NCI-H187 (cell line): Measurements from ENCODE around the gene TMSB4X.
"Not testable (repeated sequence)": the region's sequence is repeated elsewhere in the genome, so short reads cannot be mapped to it uniquely, and the experiment has no call there.

ENCODE experiments used
- DNase-seq, 2 experiments: peaks; one replicate each; lab custom pipeline; 2025; lab: John Stamatoyannopoulos, UW

Gene TMSB4X

GRCh38 chrX:12997906-12998687 lies 23.2 kb downstream of the TMSB4X start:
- DNase-seq, result no peak

GRCh38 chrX:12999422-12999821 lies 24.5 kb downstream of the TMSB4X start:
- no peak for DNase-seq

DNA sequence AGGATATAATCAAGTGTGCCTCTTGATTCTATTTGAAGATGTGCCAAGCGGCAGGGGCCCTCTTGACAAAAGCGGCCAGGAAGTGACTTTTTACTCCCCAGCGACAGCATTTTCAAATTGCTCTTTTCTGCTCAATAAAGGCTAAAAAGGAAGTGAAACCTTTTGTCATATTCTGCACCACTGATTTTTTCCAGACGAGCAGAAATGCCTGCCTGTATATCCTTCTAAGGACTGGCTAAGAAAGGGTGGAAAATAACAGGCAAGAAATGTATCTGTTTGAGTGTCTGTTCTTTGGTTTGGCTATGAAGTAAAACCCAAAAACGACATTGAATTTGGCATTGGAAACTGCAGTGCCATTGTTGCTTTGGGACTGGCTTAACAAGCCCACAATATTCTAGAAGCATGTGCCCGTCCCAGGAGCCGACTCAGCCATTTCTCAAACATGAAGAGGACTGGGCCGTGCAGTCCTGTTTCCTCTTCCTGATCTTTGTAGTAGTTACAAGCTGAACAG lies 25.4 kb downstream of the TMSB4X start:
- no peak for DNase-seq

DNA sequence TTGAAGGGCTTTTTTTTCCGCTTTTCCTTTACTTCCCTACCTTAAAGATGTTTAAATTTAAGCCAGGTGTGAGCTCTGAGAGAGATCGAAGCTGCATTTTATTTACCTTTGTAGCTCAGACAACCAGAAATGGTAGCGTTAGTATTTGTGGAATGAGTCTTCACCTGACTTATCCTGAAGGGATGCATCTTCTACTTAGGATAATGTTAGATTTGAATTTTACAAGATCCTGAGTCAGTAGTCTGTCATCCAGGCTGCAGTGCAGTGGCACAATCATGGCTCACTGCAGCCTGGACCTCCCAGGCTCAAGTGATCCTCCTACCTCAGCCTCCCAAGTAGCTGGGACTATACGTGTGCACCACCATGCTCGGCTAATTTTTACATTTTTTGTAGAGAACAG lies 26.2 kb downstream of the TMSB4X start:
- no peak for DNase-seq

DNA sequence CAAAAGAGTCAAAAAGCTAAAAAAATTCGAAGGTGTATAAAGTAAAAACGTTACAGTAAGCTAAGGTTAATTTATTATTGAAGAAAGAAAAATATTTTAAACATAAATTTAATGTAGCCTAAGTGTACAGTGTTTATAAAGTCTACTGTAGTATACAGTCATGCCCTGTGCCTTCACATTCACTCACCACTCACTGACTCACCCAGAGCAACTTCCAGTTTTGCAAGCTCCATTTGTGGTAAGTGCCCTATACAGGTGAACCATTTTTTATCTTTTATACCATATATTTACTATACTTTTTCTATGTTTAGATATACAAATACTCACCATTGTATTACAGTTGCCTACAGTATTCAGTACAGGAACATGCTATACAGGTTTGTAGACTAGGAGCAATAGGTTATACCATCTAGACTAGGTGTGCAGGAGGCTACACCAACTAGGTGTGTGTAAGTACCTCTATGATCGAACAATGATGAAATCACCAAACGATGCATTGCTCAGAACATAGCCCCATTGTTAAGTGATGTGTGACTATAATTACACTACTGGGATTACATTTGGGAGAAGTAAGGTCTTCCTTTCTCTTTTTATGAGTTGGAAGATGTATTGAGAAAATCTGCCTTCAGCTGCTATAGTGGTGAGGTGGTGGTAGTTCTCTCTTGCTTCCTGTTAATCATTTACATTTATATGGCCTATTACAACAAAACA lies 27.2 kb downstream of the TMSB4X start:
- no peak for DNase-seq

- DNase-seq, result no peak
Measured at GRCh38 chrX:13005661-13006473, 31.0 kb downstream of the TMSB4X start.

DNA sequence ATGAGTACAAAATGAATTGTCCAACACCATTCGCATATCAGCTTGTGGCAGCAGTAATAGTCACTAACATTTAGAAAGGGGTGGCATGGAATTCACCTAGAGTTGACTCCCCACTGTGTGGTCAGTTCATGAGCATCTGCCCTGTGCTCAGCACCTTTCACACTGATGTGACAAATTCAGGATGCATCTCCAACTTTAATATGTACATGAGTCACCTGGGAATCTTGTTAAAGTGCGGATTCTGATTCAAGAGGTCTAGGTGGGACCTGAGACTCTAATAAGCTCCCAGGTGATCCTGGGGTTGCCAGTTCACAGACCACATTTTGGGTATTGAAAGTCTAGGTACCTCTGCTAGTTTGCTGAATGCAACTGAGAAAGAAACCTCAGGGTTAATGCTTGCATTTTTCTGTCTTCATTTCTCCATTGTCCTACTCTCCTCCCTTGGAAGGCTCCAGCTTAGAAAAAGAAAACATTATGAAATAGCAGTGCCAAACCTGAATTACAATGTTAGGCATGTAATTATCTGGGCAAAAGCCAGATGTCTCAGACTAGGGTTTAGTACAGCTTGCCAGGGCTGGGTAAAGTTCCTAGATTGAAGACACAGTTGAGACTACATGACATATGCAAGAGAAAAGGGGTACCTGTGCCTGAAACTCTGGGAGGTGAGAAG lies 32.7 kb downstream of the TMSB4X start:
- DNase-seq, result no peak

DNA sequence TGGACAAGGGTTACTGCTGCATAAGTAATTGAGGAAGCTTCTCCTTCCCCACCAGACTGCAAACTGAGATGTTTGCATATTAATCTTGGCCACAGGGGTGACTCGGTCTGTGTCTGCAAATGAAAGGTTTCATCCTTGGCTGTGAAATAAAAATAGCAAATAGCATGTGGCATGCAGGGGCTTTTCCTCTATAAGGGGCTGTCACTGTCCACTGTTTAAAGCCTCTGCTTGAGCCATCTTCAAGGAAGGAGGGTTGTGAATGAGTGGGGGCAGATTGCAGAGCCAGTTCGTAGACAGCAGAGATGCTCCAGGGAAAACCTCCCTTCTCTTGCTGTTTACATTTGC lies 33.3 kb downstream of the TMSB4X start:
- no peak for DNase-seq

DNA sequence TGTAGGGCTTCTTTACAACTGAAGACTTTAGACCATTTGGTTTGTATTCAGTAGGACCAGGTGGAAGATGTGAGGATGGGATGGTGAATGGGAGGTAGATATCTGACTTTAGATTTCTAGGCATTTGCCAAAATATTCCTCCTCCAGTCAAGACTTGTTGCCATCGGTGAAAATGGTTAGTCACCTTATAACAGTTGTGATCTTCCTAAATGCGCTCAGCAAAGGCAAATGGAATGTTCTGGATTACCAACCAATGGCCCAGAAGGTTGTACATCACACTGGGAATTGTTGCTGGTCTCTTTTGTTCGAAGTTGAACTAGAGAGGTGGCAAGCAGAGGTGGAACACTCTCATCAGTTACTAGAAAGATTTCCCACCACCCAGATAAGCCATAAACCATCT lies 33.9 kb downstream of the TMSB4X start:
- no peak for DNase-seq

GRCh38 chrX:13009273-13009672 lies 34.4 kb downstream of the TMSB4X start:
- no peak for DNase-seq

GRCh38 chrX:13009844-13010243 lies 34.9 kb downstream of the TMSB4X start:
- no peak for DNase-seq

DNA sequence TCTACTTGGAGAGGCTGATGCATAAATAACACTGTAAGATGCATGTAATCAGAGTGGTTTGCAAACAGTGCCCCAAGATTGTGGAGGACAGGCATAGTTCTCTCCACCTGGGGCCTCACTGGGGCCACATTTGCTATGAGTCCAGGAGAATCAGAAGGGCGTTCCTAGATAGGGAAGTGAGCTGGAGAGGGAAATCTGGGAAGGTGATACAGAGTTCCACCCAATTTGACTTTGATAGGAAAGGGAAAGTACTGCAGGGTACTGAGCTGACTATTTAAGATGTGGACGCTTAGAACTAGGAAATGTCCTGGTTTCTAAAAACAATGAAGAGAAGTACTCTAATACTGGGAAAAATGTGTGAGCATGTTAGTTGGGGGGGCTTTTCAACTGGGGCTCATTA lies 35.6 kb downstream of the TMSB4X start:
- DNase-seq, result no peak

DNA sequence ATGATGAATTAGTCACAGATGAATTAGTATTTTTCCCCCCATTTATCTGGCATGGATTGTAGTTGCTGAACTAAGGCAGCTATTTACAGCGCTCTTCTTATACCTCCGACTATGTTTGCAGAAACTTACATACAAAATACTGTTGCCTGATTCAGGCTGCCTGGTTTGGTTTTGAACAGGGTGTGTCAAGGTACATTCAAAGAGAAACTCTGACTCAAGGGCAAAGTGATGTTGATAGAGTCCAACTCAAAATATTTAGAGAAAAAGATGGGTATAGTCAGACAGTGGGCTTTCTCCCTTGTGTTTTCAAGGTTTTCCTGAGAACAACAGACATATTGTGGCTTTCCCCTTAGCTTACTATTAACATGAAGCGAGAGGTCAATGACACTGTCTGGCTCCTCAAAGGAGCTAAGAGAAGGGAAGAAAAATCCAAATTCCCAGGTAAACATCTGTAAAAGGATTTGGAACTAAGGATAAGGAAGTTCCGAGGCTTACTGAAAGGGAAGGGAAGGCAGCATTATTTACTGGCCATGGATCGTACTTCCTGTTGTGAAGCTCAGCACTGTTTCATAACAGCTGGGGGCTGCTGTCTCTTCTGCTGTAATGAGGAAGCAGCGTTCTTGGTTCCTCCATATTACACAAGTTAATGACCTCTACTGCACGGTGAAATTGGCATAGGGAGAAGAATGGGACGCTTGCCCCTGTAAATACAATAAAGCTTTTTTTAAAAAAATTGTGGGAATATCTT lies 38.6 kb downstream of the TMSB4X start:
- DNase-seq, result no peak

DNA sequence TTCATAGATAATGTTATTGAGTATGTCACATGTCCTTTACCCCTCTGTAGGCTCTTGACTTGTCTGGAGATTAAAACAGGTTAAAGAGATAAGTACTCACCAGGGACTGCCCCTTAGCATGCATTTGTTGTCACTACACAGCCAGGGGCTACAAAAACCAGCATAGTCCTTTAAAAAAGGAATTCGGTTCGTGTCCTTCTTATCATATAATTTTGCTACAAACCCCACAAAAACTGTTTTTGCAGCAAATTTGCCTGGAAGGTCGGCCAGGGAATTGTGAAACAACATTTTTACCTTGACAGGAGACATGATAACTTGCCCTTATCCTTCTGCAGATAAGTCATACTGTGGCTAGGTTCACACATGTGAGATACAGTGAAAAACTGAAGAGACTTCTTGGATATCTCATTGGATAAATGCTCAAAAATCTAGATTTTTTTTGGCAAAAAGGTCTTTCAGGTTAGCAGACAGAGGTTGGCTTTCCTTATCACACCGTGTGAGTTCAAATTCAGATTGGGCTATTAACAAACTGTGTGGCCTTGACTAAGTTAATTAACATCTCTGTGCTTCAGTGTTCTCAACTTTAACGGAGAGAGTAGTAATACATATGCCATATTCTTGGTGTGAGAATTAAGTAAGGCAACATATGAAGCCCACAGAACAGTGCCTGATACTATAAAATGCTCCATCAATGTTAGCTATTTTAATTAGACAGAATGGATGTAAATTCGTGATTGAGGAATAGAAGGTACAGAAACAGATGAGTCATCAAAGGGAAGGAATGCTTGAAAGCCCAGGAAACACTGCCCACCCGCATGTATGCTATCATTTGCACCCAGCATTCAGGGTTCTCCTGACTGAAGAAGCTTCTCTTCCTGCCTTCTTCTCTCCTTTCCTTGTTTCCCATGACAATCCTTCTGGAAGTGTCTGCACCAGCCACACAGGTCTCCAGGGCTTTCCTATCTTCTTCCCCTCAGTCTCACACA lies 39.5 kb downstream of the TMSB4X start:
- DNase-seq, result no peak

DNA sequence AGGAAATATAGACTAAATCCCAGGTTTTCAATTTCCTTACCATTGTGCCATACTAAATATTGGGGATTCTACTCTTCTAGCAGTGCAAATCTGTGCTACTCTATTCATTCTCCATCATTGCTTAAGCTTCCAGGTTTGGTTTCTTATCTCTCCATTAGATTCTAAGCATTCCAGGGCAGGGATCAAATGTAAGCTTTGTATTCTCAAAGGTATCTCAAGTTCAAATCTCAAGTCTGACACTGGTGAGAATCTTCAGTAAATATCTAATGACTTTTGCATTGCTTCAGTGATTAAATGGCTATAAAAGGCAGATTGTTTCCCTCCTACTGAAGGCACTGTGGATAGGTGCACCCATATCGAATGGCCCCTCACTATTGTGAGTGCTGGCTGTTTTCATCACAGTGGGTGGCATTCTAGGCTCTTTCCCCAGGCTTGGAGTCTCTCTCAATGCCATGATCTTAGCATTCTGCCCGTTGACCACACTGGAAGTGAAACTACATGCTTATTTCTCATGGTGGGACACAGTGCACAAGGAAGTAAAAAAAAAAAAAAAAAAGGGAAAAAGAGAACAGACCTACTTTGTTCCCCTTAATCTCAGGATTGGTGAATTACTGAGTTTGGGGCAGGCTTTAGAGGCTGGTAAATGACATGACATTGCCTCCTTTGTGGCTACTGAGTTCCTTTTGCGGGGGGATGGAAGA lies 40.8 kb downstream of the TMSB4X start:
- DNase-seq, result no peak

GRCh38 chrX:13016731-13017130 lies 41.8 kb downstream of the TMSB4X start:
- not testable (repeated sequence) for DNase-seq

- no peak for DNase-seq
Measured at GRCh38 chrX:13022926-13023325, 48.0 kb downstream of the TMSB4X start.

DNA sequence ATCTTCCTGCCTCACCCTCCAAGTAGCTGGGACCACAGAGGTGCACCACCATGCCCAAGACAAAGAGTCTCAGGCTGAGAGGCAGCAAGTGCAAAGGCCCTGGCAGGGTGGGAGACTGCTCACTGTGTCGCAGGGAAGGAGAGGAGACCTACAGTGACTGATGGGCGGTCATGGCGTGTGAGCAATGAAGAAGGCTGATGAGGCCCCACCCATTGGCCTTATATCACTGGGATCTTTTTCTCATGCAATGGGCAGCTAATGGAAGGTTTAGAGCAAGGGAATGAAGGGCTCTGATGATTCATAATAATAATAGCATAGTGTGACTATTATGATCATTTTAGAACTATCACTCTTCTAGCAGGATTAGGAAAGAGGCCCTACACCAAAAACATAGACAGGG lies 48.7 kb downstream of the TMSB4X start:
- DNase-seq, result no peak

- no peak for DNase-seq
Measured at GRCh38 chrX:13023979-13024378, 49.1 kb downstream of the TMSB4X start.

GRCh38 chrX:13024986-13025385 lies 50.1 kb downstream of the TMSB4X start:
- DNase-seq, result no peak
